Endothelial cell of umbilical vein (primary cell): ENCODE results near the gene NEMP2. TPM values are rescaled to one million over a fixed set of nuclear protein-coding genes. Genes with fewer than 3 reads are reported as not detected.

Experiments
- BruUV-seq: library from RNA; stranded (reverse); fragments of 400-500 nt; replicated peaks from 2 replicates; lab custom pipeline; 2021; lab: Mats Ljungman, UMichigan
- CTCF ChIA-PET: fragments of 300-600, 350-600 bp; sonication (Branson Sonifier 250); formaldehyde crosslinking; loops from one replicate; lab custom pipeline; 2021; ENCODE audit warnings: antibody characterized with exemption, inconsistent platforms; lab: Charles Lee
- POLR2A ChIA-PET: fragments of 300-600, 350-600 bp; sonication (Branson Sonifier 250); formaldehyde crosslinking; loops from one replicate; lab custom pipeline; 2021; ENCODE audit warnings: antibody characterized with exemption, inconsistent platforms; lab: Charles Lee
- DNase-seq: peaks from one replicate; pipeline ENCODE4 v3.0.0-alpha.2; 2011; ENCODE audit warnings: low read depth, low spot score
- FAIRE-seq: peaks from 2 replicates; lab custom pipeline; 2011; peaks lifted over from hg19 to GRCh38; lab: Jason Lieb, UNC
- H2AFZ ChIP-seq: 2 replicates; pipeline ENCODE4 v1.6.0; 2012; ENCODE audit warnings: low read depth, low read length, control low read depth, inconsistent platforms
- H3K27ac ChIP-seq: 2 replicates; pipeline ENCODE4 v1.5.1; 2011; ENCODE audit warnings: low read depth, mild to moderate bottlenecking, control low read depth, low read length, moderate library complexity; ENCODE audit not compliant: insufficient read depth
- H3K27me3 ChIP-seq, 2 experiments: 2 replicates each; pipeline versions ENCODE4 v1.6.0 to v1.6.1; 2011; ENCODE audit warnings: low read length in 2 of 2, mixed read lengths in 1 of 2; ENCODE audit not compliant: control insufficient read depth in 2 of 2, insufficient read depth in 2 of 2
- H3K36me3 ChIP-seq, 2 experiments: 2 replicates in 1 of 2; 3 replicates in 1 of 2; pipeline ENCODE4 v1.5.1; 2011; ENCODE audit warnings: low read length in 2 of 2, mild to moderate bottlenecking in 1 of 2, moderate library complexity in 1 of 2; ENCODE audit not compliant: control insufficient read depth in 2 of 2, insufficient read depth in 2 of 2; ENCODE audit errors: extremely low read depth in 1 of 2
- H3K4me1 ChIP-seq: 3 replicates; pipeline ENCODE4 v1.5.1; 2011; ENCODE audit warnings: mild to moderate bottlenecking, low read length; ENCODE audit not compliant: control insufficient read depth, insufficient read depth; ENCODE audit errors: extremely low read depth
- H3K4me2 ChIP-seq: 2 replicates; pipeline ENCODE4 v1.6.1; 2011; ENCODE audit warnings: low read length, control low read depth, mixed read lengths; ENCODE audit not compliant: insufficient read depth
- H3K4me3 ChIP-seq, 3 experiments: fragments of 200-600 bp in 1 of 3; sonication (generic), shearing (Covaris generic) in 1 of 3; replicated peaks in 1 of 3; 2 replicates each; pipeline ENCODE4 v1.5.1; 2011 to 2016; ENCODE audit warnings: control low read depth in 3 of 3, low read length in 3 of 3, mild to moderate bottlenecking in 2 of 3, inconsistent platforms in 1 of 3, low read depth in 1 of 3, moderate library complexity in 1 of 3; ENCODE audit not compliant: insufficient read depth in 1 of 3
- H3K79me2 ChIP-seq: 2 replicates; pipeline ENCODE4 v1.6.0; 2012; ENCODE audit warnings: low read length, inconsistent platforms; ENCODE audit not compliant: control insufficient read depth, insufficient read depth
- H3K9ac ChIP-seq: replicated peaks from 2 replicates; pipeline ENCODE3; 2011; ENCODE audit warnings: low read length, control low read depth; ENCODE audit not compliant: insufficient read depth; ENCODE audit errors: extremely low read depth
- H3K9me1 ChIP-seq: replicated peaks from 3 replicates; pipeline ENCODE4 v1.6.0; 2011; ENCODE audit warnings: mild to moderate bottlenecking, low read length; ENCODE audit not compliant: control insufficient read depth, insufficient read depth; ENCODE audit errors: extremely low read depth
- H3K9me3 ChIP-seq: replicated peaks from 2 replicates; pipeline ENCODE4 v1.5.1; 2012; ENCODE audit warnings: low read length, inconsistent platforms; ENCODE audit not compliant: control insufficient read depth, insufficient read depth
- H4K20me1 ChIP-seq: replicated peaks from 2 replicates; pipeline ENCODE3; 2011; ENCODE audit warnings: mild to moderate bottlenecking, low read length; ENCODE audit not compliant: control insufficient read depth, insufficient read depth; ENCODE audit errors: extremely low read depth
- CTCF ChIP-seq, 2 donors: IDR thresholded peaks; 1 replicate in 1 of 2; 2 replicates in 1 of 2; pipeline ENCODE4 v1.5.1; 2011; ENCODE audit warnings: low read length in 2 of 2, mild to moderate bottlenecking in 2 of 2, moderate library complexity in 2 of 2, control low read depth in 1 of 2, inconsistent platforms in 1 of 2, low read depth in 1 of 2; ENCODE audit not compliant: insufficient read depth in 1 of 2; ENCODE audit errors: extremely low read depth in 1 of 2
- EZH2 ChIP-seq: IDR thresholded peaks from 2 replicates; pipeline ENCODE4 v1.6.1; 2012; ENCODE audit warnings: borderline replicate concordance, low read depth, mild to moderate bottlenecking, moderate library complexity, low read length, inconsistent platforms; ENCODE audit not compliant: severe bottlenecking
- FOS ChIP-seq: IDR thresholded peaks from 2 replicates; pipeline ENCODE4 v1.6.1; 2011; ENCODE audit warnings: mild to moderate bottlenecking, low read length, moderate library complexity, borderline replicate concordance; ENCODE audit not compliant: insufficient read depth
- GATA2 ChIP-seq: IDR thresholded peaks from 2 replicates; pipeline ENCODE4 v1.7.0; 2011; ENCODE audit warnings: low read depth, mild to moderate bottlenecking, moderate library complexity, mixed read lengths, low read length; ENCODE audit not compliant: insufficient read length, insufficient read depth
- JUN ChIP-seq: IDR thresholded peaks from 2 replicates; pipeline ENCODE4 v1.6.1; 2011; ENCODE audit warnings: borderline replicate concordance, low read depth; ENCODE audit not compliant: insufficient read length, insufficient read depth
- MAX ChIP-seq: IDR thresholded peaks from 2 replicates; pipeline ENCODE4 v1.6.1; 2011; ENCODE audit not compliant: insufficient read depth, insufficient read length
- MYC ChIP-seq: IDR thresholded peaks from one replicate; pipeline ENCODE4 v1.6.1; 2011; ENCODE audit warnings: mild to moderate bottlenecking, low read depth, low read length
- POLR2A ChIP-seq: IDR thresholded peaks from 2 replicates; pipeline ENCODE4 v1.6.1; 2012; ENCODE audit warnings: low read depth, mild to moderate bottlenecking, control low read depth, low read length
- POLR2AphosphoS5 ChIP-seq: IDR thresholded peaks from 2 replicates; pipeline ENCODE4 v1.6.1; 2012; ENCODE audit warnings: low read depth, mild to moderate bottlenecking, control low read depth, low read length, moderate library complexity; ENCODE audit not compliant: insufficient read depth
- dilution Hi-C: fragments of 300-500 bp; cut with MboI; formaldehyde crosslinking; loops from one replicate; pipeline ENCODE4 v1.15.0; 2019; ENCODE audit warnings: low sequenced_read_pairs; ENCODE audit not compliant: extremely low pct_ligation_motif_present
- intact Hi-C: fragments of 100-400 bp; cut with micrococcal nuclease; formaldehyde crosslinking; loops from one replicate; pipeline ENCODE4 v1.10.0; 2022
- polyA plus RNA-seq, 4 experiments: library from polyadenylated mRNA; depleted of rRNA in 3 of 4; stranded (reverse) in 3 of 4; unstranded in 1 of 4; fragments of >200 nt; gene quantifications; 2 replicates each; pipeline versions ENCODE4 v1.2.1 to v1.2.3, GENCODE V29; 2011 to 2012; ENCODE audit warnings: missing spikeins in 1 of 4
- total RNA-seq: library from RNA; stranded (reverse); gene quantifications from 2 replicates; pipeline ENCODE4 v1.2.3, GENCODE V29; 2021

Gene NEMP2
- total and polyA plus RNA-seq, 2 donors (not counting 3 experiments of a cell fraction or from before 2014, with no cell fraction given), result 3.1 to 8.4 TPM

GRCh38 chr2:190563646-190564045, 29.1 kb upstream of the NEMP2 start:
- DNase-seq, result no peak

More at GRCh38 chr2:190563646-190564045, 29.1 kb upstream of the NEMP2 start:
- no peaks in the 10 kb centered on the region for H3K9me1 ChIP-seq
- intact Hi-C loops (no loop called here), dilution Hi-C loops (no loop called here)
- H3K4me2 ChIP-seq, result no peak overlapping the region
- H3K9ac ChIP-seq, result no peak overlapping the region
- no peak overlapping the region for H3K4me3 ChIP-seq
- TF ChIP-seq POLR2A, result no peak
- no peak for TF ChIP-seq FOS
- TF ChIP-seq JUN, result no peak
- TF ChIP-seq GATA2, result no peak
- no peak for TF ChIP-seq EZH2
- TF ChIP-seq MAX, result no peak
- TF ChIP-seq MYC, result no peak
- TF ChIP-seq CTCF (IDR thresholded peaks at IDR 0.05; ENCODE audit: extremely low read depth in 1 of 2, insufficient read depth in 1 of 2, low read depth in 1 of 2, low read length in 2 of 2), result no peak
- no peak for TF ChIP-seq POLR2AphosphoS5
- BruUV-seq, result no TSS peak
- no peaks in the 10 kb centered on the region for H3K79me2 ChIP-seq
- no peak for FAIRE-seq
- H3K9me3 ChIP-seq, result peaks cover 3% of the 10 kb centered on the region
- no peak overlapping the region for H2AFZ ChIP-seq
- peaks cover 0 to 1% of the 10 kb centered on the region in 2 experiments for H3K27me3 ChIP-seq
- CTCF ChIA-PET, result no interaction called here
- H3K27ac ChIP-seq, result no peak overlapping the region
- no peaks in the 10 kb centered on the region for H4K20me1 ChIP-seq
- H3K36me3 ChIP-seq, result no peaks in the 10 kb centered on the region
- H3K4me1 ChIP-seq, result no peaks in the 10 kb centered on the region
- POLR2A ChIA-PET, result no interaction called here
